Activated CD8-positive, alpha-beta T cell treated with anti-CD3 and anti-CD28 coated beads for 36 hours (primary cell): ENCODE measurements around the gene RNF13. TPM values are rescaled to one million over a fixed set of nuclear protein-coding genes. Genes with fewer than 3 reads are reported as not detected.
A peak's percentile ranks its signal among the peaks of the same experiment; 100 is the strongest.
"Not testable (repeated sequence)": the region's sequence is repeated elsewhere in the genome, so short reads cannot be mapped to it uniquely, and the experiment has no call there.

Experiments used
- ATAC-seq: fragments of 200-7000 bp; cut with Tn5 transposase; one replicate; pipeline ENCODE4 v1.10.0; 2021; ENCODE audit warnings: mild to moderate bottlenecking, moderate library complexity
- CTCF ChIA-PET: fragments of 350-600 bp; sonication (Branson Sonifier 250); formaldehyde crosslinking; loops from one replicate; lab custom pipeline; 2021; ENCODE audit warnings: antibody characterized with exemption; lab: Charles Lee
- POLR2A ChIA-PET: fragments of 350-600 bp; sonication (Branson Sonifier 250); formaldehyde crosslinking; loops from one replicate; lab custom pipeline; 2021; ENCODE audit warnings: antibody characterized with exemption; lab: Charles Lee
- DNase-seq: peaks from one replicate; pipeline ENCODE4 v3.0.0-alpha.2; 2020
- H3K27ac Mint-ChIP-seq: one replicate; pipeline ENCODE4 v1.8.0; 2021; ENCODE audit warnings: mild to moderate bottlenecking, mixed read lengths
- H3K27me3 Mint-ChIP-seq: one replicate; pipeline ENCODE4 v1.8.0; 2021; ENCODE audit warnings: mixed read lengths
- H3K36me3 Mint-ChIP-seq: one replicate; pipeline ENCODE4 v1.8.0; 2021; ENCODE audit warnings: low read depth, mixed read lengths
- H3K4me1 Mint-ChIP-seq: one replicate; pipeline ENCODE4 v1.8.0; 2021; ENCODE audit warnings: low read depth, mixed read lengths
- H3K4me3 Mint-ChIP-seq: one replicate; pipeline ENCODE4 v1.8.0; 2021; ENCODE audit warnings: mild to moderate bottlenecking, moderate library complexity, mixed read lengths
- H3K9me3 Mint-ChIP-seq: one replicate; pipeline ENCODE4 v1.8.0; 2021; ENCODE audit warnings: mixed read lengths
- CTCF ChIP-seq: fragments of 200-600 bp; IDR thresholded peaks from one replicate; pipeline ENCODE4 v1.8.0; 2022; ENCODE audit warnings: antibody characterized with exemption, mild to moderate bottlenecking
- intact Hi-C: fragments of 100-400 bp; cut with micrococcal nuclease; formaldehyde crosslinking; loops from one replicate; pipeline ENCODE4 v1.10.0; 2022
- total RNA-seq, 2 experiments: library from RNA; stranded (reverse); gene quantifications; one replicate each; pipeline ENCODE4 v1.2.3, GENCODE V29; 2021

The RNF13 gene
- total RNA-seq, 2 experiments from 2014 or later: 25.7 to 26.3 TPM

- Mint-ChIP-seq H3K9me3 (no peaks in the 10 kb centered on the region), H3K4me3 (no peak overlapping the region), H3K27ac (no peak overlapping the region), H3K27me3 (no peaks in the 10 kb centered on the region), H3K36me3 (peaks cover 34% of the 10 kb centered on the region), H3K4me1 (no peaks in the 10 kb centered on the region)
- ChIA-PET CTCF (interaction anchor here (0.9 kb wide), 1 partner anchor 40 kb away, joined by 3 read pairs; no protein-coding TSS in a partner anchor), POLR2A (no interaction called here)
- intact Hi-C loops: no loop called here
- DNase-seq (no peak), ATAC-seq (no peak)
- TF ChIP-seq CTCF: no peak
Observed at GRCh38 chr3:149920119-149920518, 107.1 kb downstream of the RNF13 start.

GRCh38 chr3:149933008-149933407 lies 120.0 kb downstream of the RNF13 start:
- peaks cover 36% of the 10 kb centered on the region for H3K36me3 Mint-ChIP-seq
- no peak for ATAC-seq
- peaks cover 13% of the 10 kb centered on the region for H3K4me1 Mint-ChIP-seq
- CTCF ChIA-PET: interaction anchor here (1.1 kb wide), 1 partner anchor 287 kb away, joined by 3 read pairs; no protein-coding TSS in a partner anchor
- DNase-seq: no peak
- intact Hi-C loops: no loop called here
- H3K27me3 Mint-ChIP-seq: no peaks in the 10 kb centered on the region
- H3K27ac Mint-ChIP-seq: no peak overlapping the region
- no peak overlapping the region for H3K4me3 Mint-ChIP-seq
- POLR2A ChIA-PET: interaction anchor here (0.8 kb wide), 1 partner anchor 9 kb away, joined by 3 read pairs; no protein-coding TSS in a partner anchor
- H3K9me3 Mint-ChIP-seq: peaks cover 2% of the 10 kb centered on the region
- no peak for TF ChIP-seq CTCF

- ATAC-seq (no peak), DNase-seq (no peak)
- Mint-ChIP-seq H3K27ac (no peak overlapping the region), H3K27me3 (no peaks in the 10 kb centered on the region), H3K4me3 (no peak overlapping the region), H3K36me3 (peaks cover 32% of the 10 kb centered on the region), H3K4me1 (peaks cover 13% of the 10 kb centered on the region), H3K9me3 (peaks cover 2% of the 10 kb centered on the region)
- TF ChIP-seq CTCF: no peak
- ChIA-PET POLR2A (no interaction called here), CTCF (no interaction called here)
- intact Hi-C loops: no loop called here
Observed at GRCh38 chr3:149933858-149934257, 120.8 kb downstream of the RNF13 start.

GRCh38 chr3:149934524-149934923 lies 121.5 kb downstream of the RNF13 start:
- Mint-ChIP-seq H3K4me1 (peaks cover 19% of the 10 kb centered on the region), H3K4me3 (no peak overlapping the region), H3K27ac (no peak overlapping the region), H3K9me3 (peaks cover 2% of the 10 kb centered on the region), H3K36me3 (peaks cover 28% of the 10 kb centered on the region), H3K27me3 (no peaks in the 10 kb centered on the region)
- intact Hi-C loops: no loop called here
- TF ChIP-seq CTCF: no peak
- ChIA-PET POLR2A (no interaction called here), CTCF (interaction anchor here (0.7 to 3.5 kb wide), 3 partner anchors 32 to 286 kb away, joined by 4 to 25 read pairs (median 14); no protein-coding TSS in a partner anchor)
- ATAC-seq: no peak
- no peak for DNase-seq

GRCh38 chr3:149936812-149937230 lies 123.8 kb downstream of the RNF13 start:
- Mint-ChIP-seq H3K4me3 (no peak overlapping the region), H3K27me3 (no peaks in the 10 kb centered on the region), H3K4me1 (peaks cover 17% of the 10 kb centered on the region), H3K27ac (no peak overlapping the region), H3K36me3 (peaks cover 23% of the 10 kb centered on the region), H3K9me3 (no peaks in the 10 kb centered on the region)
- peak; percentile 58 for TF ChIP-seq CTCF
- ATAC-seq (peak; percentile 69), DNase-seq (peak; percentile 51)
- ChIA-PET POLR2A (no interaction called here), CTCF (interaction anchor here (0.7 to 3.5 kb wide), 15 partner anchors 10 to 283 kb away, joined by 3 to 25 read pairs (median 5); no protein-coding TSS in a partner anchor)
- intact Hi-C loops: no loop called here

GRCh38 chr3:149938392-149939055 lies 125.5 kb downstream of the RNF13 start:
- CTCF ChIA-PET: interaction anchor here (1.3 to 3.5 kb wide), 3 partner anchors 12 to 282 kb away, joined by 3 to 23 read pairs (median 3); no protein-coding TSS in a partner anchor
- ATAC-seq, H3K9me3 Mint-ChIP-seq, H3K27ac Mint-ChIP-seq, H3K27me3 Mint-ChIP-seq, intact Hi-C loops, H3K4me3 Mint-ChIP-seq, DNase-seq: not testable (repeated sequence)
- Mint-ChIP-seq H3K4me1 (peaks cover 17% of the 10 kb centered on the region), H3K36me3 (peaks cover 26% of the 10 kb centered on the region)
- POLR2A ChIA-PET: interaction anchor here (0.7 kb wide), 1 partner anchor 1138 kb away, joined by 3 read pairs; no protein-coding TSS in a partner anchor
